OCI-LY7 (cell line): ENCODE data around the gene HRH1. TPM values are rescaled to one million over a fixed set of nuclear protein-coding genes. Genes with fewer than 3 reads are reported as not detected.

ENCODE experiments used
- BruUV-seq: library from RNA; stranded (reverse); fragments of 400-500 nt; replicated peaks from 2 replicates; lab custom pipeline; 2021; lab: Mats Ljungman, UMichigan
- CTCF ChIA-PET: fragments of 300-600 bp; sonication (Branson Sonifier 250); formaldehyde crosslinking; loops from one replicate; lab custom pipeline; 2022; ENCODE audit warnings: antibody characterized with exemption; ENCODE audit not compliant: unreplicated experiment; lab: Charles Lee
- POLR2A ChIA-PET: fragments of 300-600 bp; sonication (Branson Sonifier 250); formaldehyde crosslinking; loops from one replicate; lab custom pipeline; 2022; ENCODE audit warnings: antibody characterized with exemption; lab: Charles Lee
- DNase-seq: peaks from one replicate; pipeline ENCODE4 v3.0.0-alpha.2; 2015; ENCODE audit warnings: low spot score
- H2AFZ ChIP-seq: fragments of 200-600 bp; sonication (generic), shearing (Covaris generic); 2 replicates; pipeline ENCODE4 v1.6.1; 2014; ENCODE audit warnings: mild to moderate bottlenecking, antibody characterized with exemption, low read length, moderate library complexity
- H3K27ac ChIP-seq: fragments of 200-600 bp; sonication (generic); 2 replicates; pipeline ENCODE4 v1.5.1; 2014; ENCODE audit warnings: mixed run types, low read depth, mild to moderate bottlenecking, moderate library complexity, low read length, inconsistent platforms; ENCODE audit not compliant: poor library complexity, severe bottlenecking
- H3K36me3 ChIP-seq: fragments of 200-600 bp; sonication (generic); 2 replicates; pipeline ENCODE4 v1.6.1; 2014; ENCODE audit warnings: mild to moderate bottlenecking, antibody characterized with exemption, low read length, moderate library complexity, mixed read lengths; ENCODE audit not compliant: insufficient read depth
- H3K4me1 ChIP-seq: fragments of 200-600 bp; sonication (generic); 2 replicates; pipeline ENCODE4 v1.5.1; 2014; ENCODE audit warnings: mild to moderate bottlenecking, low read length; ENCODE audit not compliant: insufficient read depth, poor library complexity, severe bottlenecking
- H3K4me2 ChIP-seq: fragments of 200-600 bp; sonication (generic); 2 replicates; pipeline ENCODE4 v1.6.1; 2014; ENCODE audit warnings: mild to moderate bottlenecking, low read length
- H3K4me3 ChIP-seq: fragments of 200-600 bp; sonication (generic); 2 replicates; pipeline ENCODE4 v1.5.1; 2014; ENCODE audit warnings: mild to moderate bottlenecking, low read depth, low read length; ENCODE audit not compliant: poor library complexity, severe bottlenecking
- H3K79me2 ChIP-seq: fragments of 200-600 bp; sonication (generic); 2 replicates; pipeline ENCODE4 v1.6.1; 2016; ENCODE audit warnings: low read depth, mild to moderate bottlenecking, low read length, moderate library complexity, mixed read lengths; ENCODE audit not compliant: insufficient read depth
- H3K9me2 ChIP-seq: fragments of 200-600 bp; sonication (generic); 2 replicates; pipeline ENCODE4 v1.6.1; 2016; ENCODE audit warnings: mild to moderate bottlenecking, low read length, mixed read lengths; ENCODE audit not compliant: insufficient read depth
- H3K9me3 ChIP-seq: fragments of 200-600 bp; sonication (generic); 2 replicates; pipeline ENCODE4 v1.6.1; 2014; ENCODE audit warnings: mild to moderate bottlenecking, mixed run types, low read length, mixed read lengths
- H4K20me1 ChIP-seq: fragments of 200-600 bp; sonication (generic); 2 replicates; pipeline ENCODE4 v1.6.1; 2014; ENCODE audit warnings: mild to moderate bottlenecking, antibody characterized with exemption, low read length, moderate library complexity, mixed read lengths; ENCODE audit not compliant: insufficient read depth
- CTCF ChIP-seq: fragments of 200-600 bp; sonication (generic); conservative IDR thresholded peaks from 2 replicates; pipeline ENCODE4 v1.5.1; 2014; ENCODE audit warnings: mild to moderate bottlenecking, antibody characterized with exemption, low read length, moderate library complexity, mixed read lengths
- EZH2phosphoT487 ChIP-seq: fragments of 200-600 bp; sonication (generic); IDR thresholded peaks from 2 replicates; pipeline ENCODE4 v1.6.1; 2018; ENCODE audit warnings: low read depth, borderline replicate concordance, mild to moderate bottlenecking, mixed run types, antibody characterized with exemption, low read length, moderate library complexity, mixed read lengths
- intact Hi-C: fragments of 100-400 bp; cut with micrococcal nuclease; formaldehyde crosslinking; loops from one replicate; pipeline ENCODE4 v1.10.0; 2022; ENCODE audit not compliant: unreplicated experiment
- total RNA-seq, 2 experiments: library from RNA; depleted of rRNA in 1 of 2; stranded (reverse); fragments of >200 nt in 1 of 2; shearing (Covaris generic) in 1 of 2; gene quantifications; 2 replicates each; pipeline ENCODE4 v1.2.3, GENCODE V29; 2014 to 2022

The HRH1 gene
- total RNA-seq, 2 experiments from 2014 or later = not detected

- CTCF ChIA-PET = no interaction called here
- no peak overlapping the region for H2AFZ ChIP-seq
- POLR2A ChIA-PET = interaction anchor here (0.8 to 1.6 kb wide), 2 partner anchors 10 to 14 kb away, joined by 3 to 5 read pairs; no protein-coding TSS in a partner anchor
- TF ChIP-seq CTCF = no peak
- TF ChIP-seq EZH2phosphoT487 = no peak
- DNase-seq = no peak
- no peak overlapping the region for H3K27ac ChIP-seq
- intact Hi-C loops = no loop called here
- peaks cover 13% of the 10 kb centered on the region; the same call in 1 of the 2 replicates for H3K79me2 ChIP-seq
- H4K20me1 ChIP-seq = no peaks in the 10 kb centered on the region
- peaks cover 9% of the 10 kb centered on the region for H3K4me1 ChIP-seq
- H3K9me3 ChIP-seq = peaks cover 5% of the 10 kb centered on the region; the same call in 1 of the 2 replicates
- no peaks in the 10 kb centered on the region for H3K9me2 ChIP-seq
- H3K4me2 ChIP-seq = peak overlapping the region; percentile 85
- peak overlapping the region; percentile 94 for H3K4me3 ChIP-seq
- H3K36me3 ChIP-seq = peaks cover 17% of the 10 kb centered on the region; the same call in 1 of the 2 replicates
- no TSS peak for BruUV-seq
Measured at GRCh38 chr3:11273891-11274291, 119.6 kb downstream of the HRH1 start.

GRCh38 chr3:11274566-11275142, 120.4 kb downstream of the HRH1 start:
- DNase-seq = no peak
- Histone ChIP-seq H3K79me2 (peaks cover 13% of the 10 kb centered on the region; the same call in 1 of the 2 replicates), H3K4me2 (no peak overlapping the region), H2AFZ (no peak overlapping the region), H3K27ac (no peak overlapping the region), H3K36me3 (peaks cover 17% of the 10 kb centered on the region; the same call in 1 of the 2 replicates), H3K4me3 (no peak overlapping the region), H3K9me2 (no peaks in the 10 kb centered on the region), H3K4me1 (peaks cover 9% of the 10 kb centered on the region), H4K20me1 (no peaks in the 10 kb centered on the region), H3K9me3 (peaks cover 5% of the 10 kb centered on the region; the same call in 1 of the 2 replicates)
- BruUV-seq = no TSS peak
- CTCF ChIA-PET = interaction anchor here (0.6 kb wide), 1 partner anchor 125 kb away, joined by 3 read pairs; no protein-coding TSS in a partner anchor
- POLR2A ChIA-PET = no interaction called here
- TF ChIP-seq EZH2phosphoT487 = no peak
- intact Hi-C loops = no loop called here

GRCh38 chr3:11275926-11276325, 121.6 kb downstream of the HRH1 start:
- Histone ChIP-seq H3K4me3 (no peak overlapping the region), H3K27ac (no peak overlapping the region), H2AFZ (no peak overlapping the region), H4K20me1 (no peaks in the 10 kb centered on the region), H3K9me3 (peaks cover 5% of the 10 kb centered on the region; the same call in 1 of the 2 replicates), H3K4me2 (no peak overlapping the region), H3K4me1 (peaks cover 9% of the 10 kb centered on the region), H3K79me2 (peaks cover 13% of the 10 kb centered on the region; the same call in 1 of the 2 replicates), H3K36me3 (peaks cover 20% of the 10 kb centered on the region), H3K9me2 (no peaks in the 10 kb centered on the region)
- DNase-seq = no peak
- TF ChIP-seq CTCF (no peak), EZH2phosphoT487 (no peak)
- BruUV-seq = no TSS peak
- ChIA-PET POLR2A (no interaction called here), CTCF (no interaction called here)
- intact Hi-C loops = no loop called here
